Measurements from ENCODE around the gene ACKR2. TPM values are rescaled to one million over a fixed set of nuclear protein-coding genes. Genes with fewer than 3 reads are reported as not detected.

ACKR2 gene
- total RNA-seq, 3 donors from 2014 or later = 1.8 to 15.8 (median 6.9) TPM

DNA sequence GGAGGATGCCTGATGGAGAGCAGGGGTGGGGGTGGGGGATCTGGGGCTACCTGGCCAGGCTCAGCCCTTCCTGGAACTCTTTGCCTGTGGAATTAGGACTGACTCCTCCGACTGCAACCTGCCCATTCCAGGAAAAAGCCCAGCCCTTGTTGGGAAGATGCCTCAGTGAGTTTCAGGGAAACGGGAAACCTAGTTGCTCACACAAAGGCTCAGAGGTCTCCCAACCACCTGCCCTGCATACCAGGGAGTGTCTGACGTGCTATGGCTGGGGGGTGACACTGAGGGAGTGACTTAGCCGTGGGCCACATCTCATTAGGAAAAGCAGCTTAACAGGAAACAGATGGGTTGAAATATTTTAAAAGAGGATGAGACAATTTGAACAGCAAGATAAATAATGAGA lies 38.5 kb downstream of the ACKR2 start:
- H3K27me3 ChIP-seq = no peaks in the 10 kb centered on the region
- no peak overlapping the region for H3K4me3 ChIP-seq
- H3K36me3 ChIP-seq = no peaks in the 10 kb centered on the region
- TF ChIP-seq POLR2A (IDR thresholded peaks at IDR 0.05) = no peak
- TF ChIP-seq, protein P1, sequence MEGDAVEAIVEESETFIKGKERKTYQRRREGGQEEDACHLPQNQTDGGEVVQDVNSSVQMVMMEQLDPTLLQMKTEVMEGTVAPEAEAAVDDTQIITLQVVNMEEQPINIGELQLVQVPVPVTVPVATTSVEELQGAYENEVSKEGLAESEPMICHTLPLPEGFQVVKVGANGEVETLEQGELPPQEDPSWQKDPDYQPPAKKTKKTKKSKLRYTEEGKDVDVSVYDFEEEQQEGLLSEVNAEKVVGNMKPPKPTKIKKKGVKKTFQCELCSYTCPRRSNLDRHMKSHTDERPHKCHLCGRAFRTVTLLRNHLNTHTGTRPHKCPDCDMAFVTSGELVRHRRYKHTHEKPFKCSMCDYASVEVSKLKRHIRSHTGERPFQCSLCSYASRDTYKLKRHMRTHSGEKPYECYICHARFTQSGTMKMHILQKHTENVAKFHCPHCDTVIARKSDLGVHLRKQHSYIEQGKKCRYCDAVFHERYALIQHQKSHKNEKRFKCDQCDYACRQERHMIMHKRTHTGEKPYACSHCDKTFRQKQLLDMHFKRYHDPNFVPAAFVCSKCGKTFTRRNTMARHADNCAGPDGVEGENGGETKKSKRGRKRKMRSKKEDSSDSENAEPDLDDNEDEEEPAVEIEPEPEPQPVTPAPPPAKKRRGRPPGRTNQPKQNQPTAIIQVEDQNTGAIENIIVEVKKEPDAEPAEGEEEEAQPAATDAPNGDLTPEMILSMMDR (IDR thresholded peaks at IDR 0.05) = no peak
- TF ChIP-seq POLR2AphosphoS5 (IDR thresholded peaks at IDR 0.05) = peak in 1 of 3 donors; percentile 43
- no peaks in the 10 kb centered on the region for H3K9me3 ChIP-seq
- H3K4me1 ChIP-seq = no peaks in the 10 kb centered on the region
- intact Hi-C loops (cut with DNase I; ENCODE audit: low total_unique reads) = no loop called here
- peak overlapping the region in 1 of 2 donors; percentile 84 for H3K27ac ChIP-seq
- no peak for DNase-seq (ENCODE audit: low spot score in 2 of 2)

DNA sequence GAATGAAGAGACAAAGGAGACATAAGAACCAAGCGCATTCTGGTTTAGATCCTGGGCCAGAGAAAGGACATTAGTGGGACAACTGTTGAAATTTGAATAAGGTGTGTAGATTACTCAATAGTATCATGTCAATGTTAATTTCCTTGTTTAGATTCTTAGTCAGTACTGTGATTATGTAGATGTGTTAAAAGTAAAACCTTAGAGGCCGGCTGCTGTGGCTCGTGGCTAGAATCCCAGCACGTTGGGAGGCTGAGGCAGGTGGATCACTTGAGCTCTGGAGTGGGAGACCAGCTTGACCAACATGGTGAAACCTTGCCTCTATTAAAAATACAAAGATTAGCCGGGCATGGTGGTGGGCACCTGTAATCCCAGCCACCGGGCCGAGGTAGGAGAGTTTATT lies 39.8 kb downstream of the ACKR2 start:
- Histone ChIP-seq H3K4me3 (no peak overlapping the region), H3K4me1 (no peaks in the 10 kb centered on the region), H3K27me3 (no peaks in the 10 kb centered on the region), H3K9me3 (no peaks in the 10 kb centered on the region), H3K36me3 (no peaks in the 10 kb centered on the region), H3K27ac (no peak overlapping the region)
- intact Hi-C loops (cut with DNase I; ENCODE audit: low total_unique reads) = no loop called here
- no peak for DNase-seq (ENCODE audit: low spot score in 2 of 2)
- TF ChIP-seq, protein P1 (IDR thresholded peaks at IDR 0.05) = no peak
- TF ChIP-seq POLR2AphosphoS5 (IDR thresholded peaks at IDR 0.05) = no peak
- TF ChIP-seq POLR2A (IDR thresholded peaks at IDR 0.05) = no peak

DNA sequence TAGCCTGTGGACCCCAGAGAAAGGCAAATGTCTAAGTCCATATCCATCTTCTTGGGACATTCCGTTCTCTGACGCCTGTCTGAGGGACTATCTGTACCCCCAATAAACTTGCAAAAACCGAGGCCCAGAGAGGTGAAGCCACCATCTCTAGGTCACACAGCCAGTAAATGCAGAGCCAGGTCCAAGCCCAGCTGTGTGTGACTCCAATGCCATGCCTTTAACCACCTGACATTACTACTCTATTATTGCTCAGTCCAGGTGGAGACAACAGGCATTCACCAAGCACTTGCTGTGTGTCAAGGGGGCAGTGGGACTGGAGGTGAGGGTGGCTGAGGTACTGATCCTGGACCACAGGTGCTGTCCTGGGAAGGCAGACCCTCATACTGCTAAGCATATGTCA lies 41.0 kb downstream of the ACKR2 start:
- intact Hi-C loops (cut with DNase I; ENCODE audit: low total_unique reads) = no loop called here
- Histone ChIP-seq H3K36me3 (no peaks in the 10 kb centered on the region), H3K27ac (peak overlapping the region in 1 of 2 donors; percentile 21), H3K4me1 (no peaks in the 10 kb centered on the region), H3K27me3 (no peaks in the 10 kb centered on the region), H3K4me3 (no peak overlapping the region), H3K9me3 (no peaks in the 10 kb centered on the region)
- no peak for DNase-seq (ENCODE audit: low spot score in 2 of 2)
- TF ChIP-seq, protein P1 (IDR thresholded peaks at IDR 0.05) = no peak
- TF ChIP-seq POLR2AphosphoS5 (IDR thresholded peaks at IDR 0.05) (no peak), POLR2A (IDR thresholded peaks at IDR 0.05) (no peak)

DNA sequence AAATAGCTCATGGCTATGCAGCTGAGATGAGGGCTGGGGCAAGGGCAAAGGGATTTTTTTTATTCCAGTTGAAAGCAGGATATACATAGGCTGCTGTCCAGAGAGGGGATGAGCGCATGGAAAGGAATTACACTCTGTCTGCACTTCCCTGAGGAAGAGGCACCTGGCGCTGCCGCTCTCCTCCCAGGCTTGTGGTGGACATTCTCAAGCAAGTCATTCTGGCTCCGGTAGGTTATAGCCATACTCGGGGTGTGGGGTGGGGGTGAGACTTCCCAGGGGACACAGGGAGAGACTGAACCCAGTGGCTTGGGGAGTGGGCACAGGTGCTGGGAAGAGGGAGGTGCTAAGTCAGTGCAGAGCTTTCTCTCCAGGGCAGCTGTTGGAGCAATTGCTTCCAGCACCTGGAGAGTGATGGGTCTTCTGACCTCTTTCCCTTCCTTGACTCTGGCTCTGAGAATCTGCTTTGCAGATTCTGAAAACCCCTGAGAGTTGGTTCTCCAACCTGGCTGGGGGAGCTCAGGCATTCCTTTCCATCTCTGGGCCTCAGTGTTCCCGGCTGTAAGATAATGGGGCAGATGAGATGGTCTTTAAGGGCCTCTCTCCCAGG lies 42.1 kb downstream of the ACKR2 start:
- intact Hi-C loops (cut with DNase I; ENCODE audit: low total_unique reads) = no loop called here
- no peaks in the 10 kb centered on the region for H3K27me3 ChIP-seq
- no peak for DNase-seq (ENCODE audit: low spot score in 2 of 2)
- H3K9me3 ChIP-seq = no peaks in the 10 kb centered on the region
- H3K4me1 ChIP-seq = no peaks in the 10 kb centered on the region
- no peaks in the 10 kb centered on the region for H3K36me3 ChIP-seq
- H3K27ac ChIP-seq = peak overlapping the region in 1 of 2 donors; percentile 21
- no peak overlapping the region for H3K4me3 ChIP-seq
- TF ChIP-seq, protein P1 (IDR thresholded peaks at IDR 0.05) = no peak
- TF ChIP-seq POLR2AphosphoS5 (IDR thresholded peaks at IDR 0.05) (no peak), POLR2A (IDR thresholded peaks at IDR 0.05) (no peak)

DNA sequence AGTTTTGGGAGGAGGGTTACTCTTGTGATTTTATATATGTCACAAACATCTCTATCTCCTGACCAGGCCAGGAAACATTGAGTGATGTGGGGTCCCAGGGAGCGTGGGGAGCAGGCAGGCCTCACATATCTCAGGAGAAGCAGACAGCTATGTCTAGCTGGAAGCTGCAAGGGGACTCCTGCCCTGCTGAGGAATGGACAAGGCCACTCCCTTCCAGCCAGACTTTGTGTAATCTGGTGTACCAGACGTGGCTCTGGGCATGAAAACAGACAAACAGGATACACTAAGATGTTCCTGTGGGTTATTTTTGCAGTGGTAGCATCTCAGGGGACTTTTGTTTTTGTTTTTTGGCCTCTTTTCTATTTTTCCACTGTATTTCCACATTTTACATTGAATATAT lies 43.2 kb downstream of the ACKR2 start:
- H3K27me3 ChIP-seq = no peaks in the 10 kb centered on the region
- no peaks in the 10 kb centered on the region for H3K9me3 ChIP-seq
- H3K36me3 ChIP-seq = no peaks in the 10 kb centered on the region
- TF ChIP-seq POLR2A (IDR thresholded peaks at IDR 0.05) (no peak), POLR2AphosphoS5 (IDR thresholded peaks at IDR 0.05) (no peak)
- TF ChIP-seq, protein P1 (IDR thresholded peaks at IDR 0.05) = no peak
- DNase-seq (ENCODE audit: low spot score in 2 of 2) = no peak
- no peak overlapping the region for H3K27ac ChIP-seq
- intact Hi-C loops (cut with DNase I; ENCODE audit: low total_unique reads) = no loop called here
- H3K4me3 ChIP-seq = no peak overlapping the region
- no peaks in the 10 kb centered on the region for H3K4me1 ChIP-seq
